ENCODE data around the gene DENND4A. TPM values are rescaled to one million over a fixed set of nuclear protein-coding genes. Genes with fewer than 3 reads are reported as not detected.

The DENND4A gene
- total and polyA plus RNA-seq, 10 of the 15 experiments (the other 5 are each of a cell fraction or from before 2014, with no cell fraction given): 14.2 to 81.8 (median 34.1) TPM

DNA sequence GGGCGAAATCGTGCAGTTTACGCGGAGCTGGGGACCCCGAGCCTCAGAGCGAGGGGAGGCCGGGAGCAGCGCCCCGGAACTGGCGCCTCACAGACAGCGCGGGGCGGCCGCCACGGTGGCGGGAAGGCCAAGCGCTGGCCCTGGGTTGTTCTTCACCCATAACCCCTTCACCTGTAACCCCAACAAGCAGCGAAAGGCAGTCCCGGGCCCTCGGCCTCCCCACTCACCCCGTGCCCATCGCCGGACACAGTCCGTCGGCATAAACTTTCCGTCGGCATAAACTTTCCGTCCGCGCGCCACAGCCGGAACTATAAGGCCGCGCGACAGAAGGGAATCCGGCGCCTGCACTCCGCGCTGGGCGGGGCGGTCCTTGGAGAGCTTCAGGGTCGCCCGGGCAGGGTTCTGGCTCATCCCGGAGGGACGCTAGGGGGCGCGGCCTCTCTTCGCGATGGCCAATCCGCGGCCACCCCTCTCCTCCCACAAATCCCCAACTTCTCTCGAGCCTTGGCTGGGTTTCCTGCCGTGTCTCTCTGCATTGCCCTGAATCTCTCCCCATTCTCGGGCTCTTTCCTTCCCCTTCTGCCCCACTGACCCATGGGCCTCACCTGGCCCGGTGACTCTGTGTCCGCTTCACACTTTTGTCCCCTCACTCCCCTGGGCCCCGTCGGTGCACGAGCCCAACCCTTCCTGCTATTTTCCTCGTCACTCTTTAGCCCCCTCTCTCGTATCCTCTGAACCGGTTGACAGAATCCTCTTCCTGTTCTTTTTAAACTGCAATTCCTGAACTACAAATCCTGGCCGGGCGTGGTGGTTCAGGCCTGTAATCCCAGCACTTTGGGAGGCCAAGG lies 181.0 kb downstream of the DENND4A start, which contains the start of gene INTS14:
Gene INTS14, minus strand, starts transcription at position 261 of the 848 bp plus-strand sequence. CDS start 3,751 bp downstream, outside the sequence.
- H3K27me3 ChIP-seq (replicated peaks in 1 of 2; ENCODE audit: control insufficient read depth in 2 of 2, insufficient read depth in 2 of 2, low read length in 1 of 2): no peaks in the 10 kb centered on the region
- peak within 1 kb of the TSS; percentile 76 for H3K27ac ChIP-seq (ENCODE audit: control insufficient read depth, insufficient read depth)
- peak; percentile 99 for ATAC-seq
- ChIA-PET SMC1A (ENCODE audit: uncharacterized antibody, unreplicated experiment) (interaction anchor here (0.8 to 3.5 kb wide), 12 partner anchors 15 to 259 kb away, joined by 3 to 12 read pairs (median 4); partner anchors contain the start of gene RAB11A), POLR2A (interaction anchor here (0.7 to 2.8 kb wide), 7 partner anchors 12 to 683 kb away, joined by 3 to 10 read pairs (median 5); partner anchors contain the start of gene RAB11A), CTCF (interaction anchor here (0.6 to 4.5 kb wide), 25 partner anchors 8 to 559 kb away, joined by 3 to 28 read pairs (median 4); partner anchors contain the start of gene RAB11A), RAD21 (ENCODE audit: unreplicated experiment) (interaction anchor here (0.8 to 2.3 kb wide), 12 partner anchors 21 to 325 kb away, joined by 3 to 12 read pairs (median 4); partner anchors contain the start of genes DENND4A, PARP16 and RAB11A)
- H3K9ac ChIP-seq (ENCODE audit: control insufficient read depth, insufficient read depth, low read length): peak within 1 kb of the TSS; percentile 88
- H3K4me3 ChIP-seq: peak within 1 kb of the TSS; percentile 88
- H3K4me1 ChIP-seq (ENCODE audit: control insufficient read depth, insufficient read depth, low read length): peaks cover 7% of the 10 kb centered on the region
- peaks cover 34% of the 10 kb centered on the region for H3K79me2 ChIP-seq (ENCODE audit: control insufficient read depth, insufficient read depth, low read length)
- no peaks in the 10 kb centered on the region for H4K20me1 ChIP-seq (ENCODE audit: control insufficient read depth, insufficient read depth)
- no peaks in the 10 kb centered on the region for H3K36me3 ChIP-seq (ENCODE audit: control insufficient read depth in 2 of 2, insufficient read depth in 2 of 2, low read length in 1 of 2)
- peak within 1 kb of the TSS; percentile 97 for H2AFZ ChIP-seq (ENCODE audit: control insufficient read depth, low read depth, low read length)
- no peaks in the 10 kb centered on the region for H3K9me3 ChIP-seq (replicated peaks; ENCODE audit: control insufficient read depth, insufficient read depth, low read length)
- H3K4me2 ChIP-seq (ENCODE audit: control insufficient read depth, insufficient read depth): peak within 1 kb of the TSS; percentile 84
- in situ Hi-C loops (cut with MboI): no loop called here
- intact Hi-C loops (cut with micrococcal nuclease; ENCODE audit: unreplicated experiment): no loop called here
- peak; percentile 97 for FAIRE-seq
- WGBS (ENCODE audit: insufficient coverage, insufficient replicate concordance, low lambda C conversion rate, missing lambda C conversion rate): 1% methylated on average over 63 of the region's 64 CpGs
- no TSS peak for BruUV-seq (replicated peaks)
- DNase-seq (ENCODE audit: low read depth, low spot score): peak; percentile 67
- TF ChIP-seq IKZF2 (IDR thresholded peaks at IDR 0.05): peak; percentile 89 to 90
- TF ChIP-seq ATF3 (IDR thresholded peaks at IDR 0.05; ENCODE audit: borderline replicate concordance, extremely low read depth, low read depth, low read length): no peak
- no peak; the same call in 1 of the 2 replicates for TF ChIP-seq ZNF384 (IDR thresholded peaks at IDR 0.05; ENCODE audit: borderline replicate concordance, low read depth, low read length)
- peak in 1 of 2 experiments; percentile 31; a peak in 1 of 3 replicates for TF ChIP-seq EGR1 (IDR thresholded peaks at IDR 0.05; ENCODE audit: borderline replicate concordance in 1 of 2, low read depth in 2 of 2, low read length in 2 of 2)
- no peak; the same call in 1 of the 2 replicates for TF ChIP-seq SREBF2 (IDR thresholded peaks at IDR 0.05; ENCODE audit: low read length)
- TF ChIP-seq RAD51 (IDR thresholded peaks at IDR 0.05): no peak
- TF ChIP-seq, protein P1, sequence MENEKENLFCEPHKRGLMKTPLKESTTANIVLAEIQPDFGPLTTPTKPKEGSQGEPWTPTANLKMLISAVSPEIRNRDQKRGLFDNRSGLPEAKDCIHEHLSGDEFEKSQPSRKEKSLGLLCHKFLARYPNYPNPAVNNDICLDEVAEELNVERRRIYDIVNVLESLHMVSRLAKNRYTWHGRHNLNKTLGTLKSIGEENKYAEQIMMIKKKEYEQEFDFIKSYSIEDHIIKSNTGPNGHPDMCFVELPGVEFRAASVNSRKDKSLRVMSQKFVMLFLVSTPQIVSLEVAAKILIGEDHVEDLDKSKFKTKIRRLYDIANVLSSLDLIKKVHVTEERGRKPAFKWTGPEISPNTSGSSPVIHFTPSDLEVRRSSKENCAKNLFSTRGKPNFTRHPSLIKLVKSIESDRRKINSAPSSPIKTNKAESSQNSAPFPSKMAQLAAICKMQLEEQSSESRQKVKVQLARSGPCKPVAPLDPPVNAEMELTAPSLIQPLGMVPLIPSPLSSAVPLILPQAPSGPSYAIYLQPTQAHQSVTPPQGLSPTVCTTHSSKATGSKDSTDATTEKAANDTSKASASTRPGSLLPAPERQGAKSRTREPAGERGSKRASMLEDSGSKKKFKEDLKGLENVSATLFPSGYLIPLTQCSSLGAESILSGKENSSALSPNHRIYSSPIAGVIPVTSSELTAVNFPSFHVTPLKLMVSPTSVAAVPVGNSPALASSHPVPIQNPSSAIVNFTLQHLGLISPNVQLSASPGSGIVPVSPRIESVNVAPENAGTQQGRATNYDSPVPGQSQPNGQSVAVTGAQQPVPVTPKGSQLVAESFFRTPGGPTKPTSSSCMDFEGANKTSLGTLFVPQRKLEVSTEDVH (IDR thresholded peaks at IDR 0.05; ENCODE audit: low read depth, partially characterized antibody): peak; percentile 76
- TF ChIP-seq, protein P2, sequence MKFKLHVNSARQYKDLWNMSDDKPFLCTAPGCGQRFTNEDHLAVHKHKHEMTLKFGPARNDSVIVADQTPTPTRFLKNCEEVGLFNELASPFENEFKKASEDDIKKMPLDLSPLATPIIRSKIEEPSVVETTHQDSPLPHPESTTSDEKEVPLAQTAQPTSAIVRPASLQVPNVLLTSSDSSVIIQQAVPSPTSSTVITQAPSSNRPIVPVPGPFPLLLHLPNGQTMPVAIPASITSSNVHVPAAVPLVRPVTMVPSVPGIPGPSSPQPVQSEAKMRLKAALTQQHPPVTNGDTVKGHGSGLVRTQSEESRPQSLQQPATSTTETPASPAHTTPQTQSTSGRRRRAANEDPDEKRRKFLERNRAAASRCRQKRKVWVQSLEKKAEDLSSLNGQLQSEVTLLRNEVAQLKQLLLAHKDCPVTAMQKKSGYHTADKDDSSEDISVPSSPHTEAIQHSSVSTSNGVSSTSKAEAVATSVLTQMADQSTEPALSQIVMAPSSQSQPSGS (IDR thresholded peaks at IDR 0.05; ENCODE audit: low read length): no peak
- no peak for TF ChIP-seq FOS (IDR thresholded peaks at IDR 0.05; ENCODE audit: borderline replicate concordance, extremely low read depth, insufficient read length)
- peak; percentile 73 for TF ChIP-seq ZNF217 (IDR thresholded peaks at IDR 0.05)
- no peak for TF ChIP-seq YBX1 (IDR thresholded peaks at IDR 0.05)
- no peak for TF ChIP-seq CEBPZ (IDR thresholded peaks at IDR 0.05; ENCODE audit: low read depth, low read length)
- TF ChIP-seq HDAC6 (IDR thresholded peaks at IDR 0.05; ENCODE audit: unreplicated experiment): no peak

Measured in GM12878 (cell line).